T-helper 2 cell treated with Interferon-gamma antibody and Interleukin-4, amounts not matched to agents 100 ng/mL and 5 ng/mL, for 36 hours (primary cell): ENCODE measurements around the gene ERCC5. TPM values are rescaled to one million over a fixed set of nuclear protein-coding genes. Genes with fewer than 3 reads are reported as not detected.

Experiments used
- intact Hi-C: fragments of 100-400 bp; cut with micrococcal nuclease; formaldehyde crosslinking; loops from one replicate; pipeline ENCODE4 v1.15.1; 2023
- total RNA-seq: library from RNA; stranded (reverse); gene quantifications from 2 replicates; pipeline ENCODE4 v1.2.3, GENCODE V29; 2022

ERCC5 gene
- total RNA-seq, 1 donor from 2014 or later, result 69.1 TPM

- intact Hi-C loops, result no loop called here
Measured at GRCh38 chr13:102879793-102880499, 34.1 kb downstream of the ERCC5 start.

- intact Hi-C loops, result no loop called here
Measured at GRCh38 chr13:102881819-102882686, 36.2 kb downstream of the ERCC5 start.

GRCh38 chr13:102892503-102892902, 46.7 kb downstream of the ERCC5 start:
- intact Hi-C loops, result no loop called here

GRCh38 chr13:102897371-102898138, 51.7 kb downstream of the ERCC5 start:
- intact Hi-C loops, result no loop called here

- intact Hi-C loops, result no loop called here
Measured at GRCh38 chr13:102900193-102900608, 54.4 kb downstream of the ERCC5 start.

GRCh38 chr13:102901056-102901455, 55.2 kb downstream of the ERCC5 start:
- intact Hi-C loops, result no loop called here

GRCh38 chr13:102901615-102902305, 55.9 kb downstream of the ERCC5 start:
- intact Hi-C loops, result no loop called here

- intact Hi-C loops, result no loop called here
Measured at GRCh38 chr13:102902789-102903347, 57.0 kb downstream of the ERCC5 start.

GRCh38 chr13:102903659-102904407, 58.0 kb downstream of the ERCC5 start:
- intact Hi-C loops, result no loop called here

- intact Hi-C loops, result no loop called here
Measured at GRCh38 chr13:102904408-102904862, 58.6 kb downstream of the ERCC5 start.

GRCh38 chr13:102905905-102906771, 60.3 kb downstream of the ERCC5 start:
- intact Hi-C loops, result no loop called here

GRCh38 chr13:102907016-102907756, 61.4 kb downstream of the ERCC5 start:
- intact Hi-C loops, result no loop called here

- intact Hi-C loops, result no loop called here
Measured at GRCh38 chr13:102907886-102908515, 62.2 kb downstream of the ERCC5 start.

- intact Hi-C loops, result no loop called here
Measured at GRCh38 chr13:102909971-102910370, 64.1 kb downstream of the ERCC5 start.

GRCh38 chr13:102911336-102911735, 65.5 kb downstream of the ERCC5 start:
- intact Hi-C loops, result no loop called here

- intact Hi-C loops, result no loop called here
Measured at GRCh38 chr13:102912599-102912998, 66.8 kb downstream of the ERCC5 start.

- intact Hi-C loops, result no loop called here
Measured at GRCh38 chr13:102913914-102914313, 68.1 kb downstream of the ERCC5 start.
